ENCODE results near the gene ANXA11.

ANXA11 gene

DNA sequence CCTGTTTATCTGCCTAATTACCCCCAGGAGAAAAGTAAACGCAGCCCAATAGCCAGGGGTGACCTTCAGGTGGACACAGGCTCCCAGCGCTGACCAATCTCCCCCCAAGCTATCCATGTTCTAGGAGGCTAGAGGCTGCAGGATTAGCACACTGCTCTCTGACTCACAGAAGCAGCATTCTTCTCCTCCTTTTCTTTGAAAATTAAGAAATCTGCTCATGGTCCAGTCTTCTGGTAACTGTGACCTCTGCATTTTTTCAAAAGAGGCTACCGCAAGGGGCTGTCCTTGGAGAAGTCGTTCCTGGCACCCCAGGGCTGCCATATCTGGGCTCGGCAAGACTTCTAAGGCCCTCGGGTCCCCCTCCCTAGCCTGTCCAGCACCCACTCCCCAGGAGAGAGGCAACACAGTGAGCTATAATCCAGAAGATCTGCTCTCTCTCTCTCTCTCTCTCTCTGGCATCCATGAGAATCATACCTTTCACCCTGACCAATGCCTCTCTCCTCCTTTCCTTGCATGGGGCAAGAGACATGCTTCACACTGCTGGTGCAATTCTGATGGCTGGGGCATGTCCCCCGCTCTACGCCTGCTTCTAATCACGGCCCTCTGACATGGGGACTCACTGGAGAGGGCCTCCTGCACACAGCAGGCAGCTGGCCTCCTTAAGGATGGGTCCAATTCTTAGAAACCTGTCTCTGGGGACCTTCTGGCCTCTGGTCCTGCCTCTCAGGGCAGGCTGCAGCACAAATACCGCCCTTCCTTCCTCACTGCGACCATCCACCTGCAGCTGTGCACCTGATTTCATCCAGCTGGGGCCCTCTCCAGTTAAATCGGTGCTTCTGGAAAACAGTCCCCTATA, 27.3 kb downstream of the ANXA11 start:
- Histone ChIP-seq H3K9me3 (ENCODE audit: low read length) (no peaks in the 10 kb centered on the region), H3K4me1 (ENCODE audit: insufficient read depth, low read length, severe bottlenecking) (peaks cover 16% of the 10 kb centered on the region), H3K79me2 (ENCODE audit: insufficient read depth, low read length) (peaks cover 14% of the 10 kb centered on the region), H4K20me1 (ENCODE audit: insufficient read depth, low read length) (no peaks in the 10 kb centered on the region), H2AFZ (ENCODE audit: low read length) (no peak overlapping the region), H3F3A (ENCODE audit: insufficient read depth, low read length) (no peaks in the 10 kb centered on the region), H3K27ac (ENCODE audit: low read depth, low read length, poor library complexity, severe bottlenecking) (no peak overlapping the region), H3K27me3 (ENCODE audit: insufficient read depth, low read length) (no peaks in the 10 kb centered on the region), H3K36me3 (ENCODE audit: insufficient read depth, low read length) (peaks cover 6% of the 10 kb centered on the region; the same call in 1 of the 2 replicates), H3K4me2 (ENCODE audit: low read length) (no peak overlapping the region), H3K4me3 (ENCODE audit: low read depth, low read length, poor library complexity, severe bottlenecking) (no peak overlapping the region), H3K9ac (ENCODE audit: low read length) (no peak overlapping the region), H3K9me2 (ENCODE audit: low read depth, low read length) (no peaks in the 10 kb centered on the region)
- no peak for TF ChIP-seq EZH2 (IDR thresholded peaks at IDR 0.05; ENCODE audit: borderline replicate concordance, low read length)
- TF ChIP-seq, protein P1, sequence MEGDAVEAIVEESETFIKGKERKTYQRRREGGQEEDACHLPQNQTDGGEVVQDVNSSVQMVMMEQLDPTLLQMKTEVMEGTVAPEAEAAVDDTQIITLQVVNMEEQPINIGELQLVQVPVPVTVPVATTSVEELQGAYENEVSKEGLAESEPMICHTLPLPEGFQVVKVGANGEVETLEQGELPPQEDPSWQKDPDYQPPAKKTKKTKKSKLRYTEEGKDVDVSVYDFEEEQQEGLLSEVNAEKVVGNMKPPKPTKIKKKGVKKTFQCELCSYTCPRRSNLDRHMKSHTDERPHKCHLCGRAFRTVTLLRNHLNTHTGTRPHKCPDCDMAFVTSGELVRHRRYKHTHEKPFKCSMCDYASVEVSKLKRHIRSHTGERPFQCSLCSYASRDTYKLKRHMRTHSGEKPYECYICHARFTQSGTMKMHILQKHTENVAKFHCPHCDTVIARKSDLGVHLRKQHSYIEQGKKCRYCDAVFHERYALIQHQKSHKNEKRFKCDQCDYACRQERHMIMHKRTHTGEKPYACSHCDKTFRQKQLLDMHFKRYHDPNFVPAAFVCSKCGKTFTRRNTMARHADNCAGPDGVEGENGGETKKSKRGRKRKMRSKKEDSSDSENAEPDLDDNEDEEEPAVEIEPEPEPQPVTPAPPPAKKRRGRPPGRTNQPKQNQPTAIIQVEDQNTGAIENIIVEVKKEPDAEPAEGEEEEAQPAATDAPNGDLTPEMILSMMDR (IDR thresholded peaks at IDR 0.05; ENCODE audit: low read length): no peak

DNA sequence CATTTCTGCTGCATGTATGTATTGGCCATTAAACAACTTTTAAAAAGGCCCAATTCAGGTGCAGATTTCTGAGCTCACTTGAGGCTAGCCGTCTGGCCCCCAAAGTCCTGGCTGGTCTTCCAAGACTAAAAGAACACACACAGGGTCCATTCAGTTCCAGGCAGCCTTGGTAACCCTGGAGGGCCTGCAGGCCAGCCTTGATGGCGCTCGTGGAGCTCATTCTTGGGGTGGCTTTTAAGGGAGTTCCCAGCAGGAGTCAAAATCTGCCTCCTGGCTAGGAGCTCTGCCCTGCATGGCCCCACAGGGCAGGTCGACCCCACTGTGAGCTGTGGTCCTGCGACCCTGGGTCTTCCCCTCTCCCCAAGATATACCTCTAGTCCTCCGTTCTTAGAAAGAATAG, 28.8 kb downstream of the ANXA11 start:
- Histone ChIP-seq H3K4me2 (ENCODE audit: low read length) (no peak overlapping the region), H3K27me3 (ENCODE audit: insufficient read depth, low read length) (no peaks in the 10 kb centered on the region), H3K9me3 (ENCODE audit: low read length) (no peaks in the 10 kb centered on the region), H3F3A (ENCODE audit: insufficient read depth, low read length) (no peaks in the 10 kb centered on the region), H3K9ac (ENCODE audit: low read length) (no peak overlapping the region), H3K4me3 (ENCODE audit: low read depth, low read length, poor library complexity, severe bottlenecking) (no peak overlapping the region), H3K9me2 (ENCODE audit: low read depth, low read length) (no peaks in the 10 kb centered on the region), H3K27ac (ENCODE audit: low read depth, low read length, poor library complexity, severe bottlenecking) (no peak overlapping the region), H3K36me3 (ENCODE audit: insufficient read depth, low read length) (peaks cover 12% of the 10 kb centered on the region; the same call in 1 of the 2 replicates), H3K4me1 (ENCODE audit: insufficient read depth, low read length, severe bottlenecking) (peaks cover 16% of the 10 kb centered on the region), H4K20me1 (ENCODE audit: insufficient read depth, low read length) (no peaks in the 10 kb centered on the region), H2AFZ (ENCODE audit: low read length) (no peak overlapping the region), H3K79me2 (ENCODE audit: insufficient read depth, low read length) (peaks cover 1% of the 10 kb centered on the region)
- no peak for TF ChIP-seq EZH2 (IDR thresholded peaks at IDR 0.05; ENCODE audit: borderline replicate concordance, low read length)
- TF ChIP-seq, protein P1 (IDR thresholded peaks at IDR 0.05; ENCODE audit: low read length): no peak

DNA sequence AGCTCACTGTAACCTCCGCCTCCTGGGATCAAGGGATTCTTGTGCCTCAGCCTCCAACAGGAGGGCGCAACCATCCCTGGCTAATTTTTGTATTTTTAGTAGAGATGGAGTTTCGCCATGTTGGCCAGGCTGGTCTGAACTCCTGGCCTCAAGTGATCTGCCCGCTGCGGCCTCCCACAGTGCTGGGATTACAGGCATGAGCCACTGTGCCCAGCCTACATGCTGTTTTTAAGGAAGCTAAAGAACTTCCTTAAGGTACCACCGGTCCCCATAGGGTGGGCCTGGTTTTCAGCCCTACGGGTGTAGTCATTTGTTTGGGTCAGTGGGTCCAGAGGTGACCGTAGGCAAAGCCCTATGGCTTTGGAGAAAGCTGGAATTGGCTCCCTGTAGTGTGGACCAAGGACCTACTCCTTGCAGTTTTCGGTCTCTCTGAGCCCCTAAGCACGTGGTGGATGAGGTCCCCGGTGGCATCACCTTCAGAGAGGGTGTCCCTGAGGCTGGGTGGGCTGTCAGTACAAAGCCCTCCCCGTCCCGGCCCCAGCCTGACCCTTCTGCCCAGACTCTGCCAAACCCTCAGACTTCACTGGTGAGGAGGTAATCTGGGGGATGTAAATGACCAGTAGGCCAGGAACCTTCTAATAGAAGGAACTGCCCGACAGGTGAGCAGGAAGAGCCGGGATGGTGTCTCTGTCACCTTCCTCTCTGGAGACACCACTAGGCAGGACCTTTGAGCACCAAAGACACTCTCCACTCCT, 30.5 kb downstream of the ANXA11 start:
- peaks cover 12% of the 10 kb centered on the region; the same call in 1 of the 2 replicates for H3K36me3 ChIP-seq (ENCODE audit: insufficient read depth, low read length)

More for the DNA sequence above, 30.5 kb downstream of the ANXA11 start:
- no peaks in the 10 kb centered on the region for H3K79me2 ChIP-seq (ENCODE audit: insufficient read depth, low read length)
- H3K27ac ChIP-seq (ENCODE audit: low read depth, low read length, poor library complexity, severe bottlenecking): no peak overlapping the region
- no peaks in the 10 kb centered on the region for H3K9me2 ChIP-seq (ENCODE audit: low read depth, low read length)
- H3K4me1 ChIP-seq (ENCODE audit: insufficient read depth, low read length, severe bottlenecking): peaks cover 16% of the 10 kb centered on the region
- H3K4me2 ChIP-seq (ENCODE audit: low read length): no peak overlapping the region
- H3K4me3 ChIP-seq (ENCODE audit: low read depth, low read length, poor library complexity, severe bottlenecking): no peak overlapping the region
- H3K27me3 ChIP-seq (ENCODE audit: insufficient read depth, low read length): no peaks in the 10 kb centered on the region
- TF ChIP-seq EZH2 (IDR thresholded peaks at IDR 0.05; ENCODE audit: borderline replicate concordance, low read length): no peak
- TF ChIP-seq, protein P1 (IDR thresholded peaks at IDR 0.05; ENCODE audit: low read length): no peak
- no peak overlapping the region for H3K9ac ChIP-seq (ENCODE audit: low read length)
- H2AFZ ChIP-seq (ENCODE audit: low read length): no peak overlapping the region
- H3F3A ChIP-seq (ENCODE audit: insufficient read depth, low read length): no peaks in the 10 kb centered on the region
- H3K9me3 ChIP-seq (ENCODE audit: low read length): no peaks in the 10 kb centered on the region
- H4K20me1 ChIP-seq (ENCODE audit: insufficient read depth, low read length): no peaks in the 10 kb centered on the region

Data from OCI-LY1 (cell line).